Neural progenitor cell (in vitro differentiated cells): ENCODE results near the gene PRDX6. TPM values are rescaled to one million over a fixed set of nuclear protein-coding genes. Genes with fewer than 3 reads are reported as not detected.
A peak's percentile ranks its signal among the peaks of the same experiment; 100 is the strongest.
"Not testable (repeated sequence)": the region's sequence is repeated elsewhere in the genome, so short reads cannot be mapped to it uniquely, and the experiment has no call there.

Source experiments
- DNase-seq: peaks from one replicate; pipeline ENCODE4 v3.0.0-alpha.2; 2016; ENCODE audit warnings: low spot score
- H2AFZ ChIP-seq: fragments of 200-600 bp; sonication (generic); replicated peaks from 2 replicates; pipeline ENCODE4 v1.6.1; 2016; ENCODE audit warnings: antibody characterized with exemption
- H3F3A ChIP-seq: fragments of 200-600 bp; sonication (generic); 2 replicates; pipeline ENCODE4 v1.6.1; 2016; ENCODE audit warnings: antibody characterized with exemption, low read depth
- H3K27ac ChIP-seq: fragments of 200-600 bp; sonication (generic); 2 replicates; pipeline ENCODE4 v1.5.1; 2016; ENCODE audit warnings: mild to moderate bottlenecking
- H3K27me3 ChIP-seq: fragments of 200-600 bp; sonication (generic); 2 replicates; pipeline ENCODE4 v1.6.1; 2016; ENCODE audit warnings: mild to moderate bottlenecking, moderate library complexity
- H3K36me3 ChIP-seq: fragments of 200-600 bp; sonication (generic); 2 replicates; pipeline ENCODE4 v1.5.1; 2016
- H3K4me1 ChIP-seq: fragments of 200-600 bp; sonication (generic); 2 replicates; pipeline ENCODE4 v1.6.1; 2016; ENCODE audit warnings: mixed run types
- H3K4me2 ChIP-seq: fragments of 200-600 bp; sonication (generic); 2 replicates; pipeline ENCODE4 v1.6.1; 2016
- H3K4me3 ChIP-seq: fragments of 200-600 bp; sonication (generic); 2 replicates; pipeline ENCODE4 v1.5.1; 2016
- H3K79me2 ChIP-seq: fragments of 200-600 bp; sonication (generic); 2 replicates; pipeline ENCODE4 v1.6.1; 2016; ENCODE audit warnings: low read depth
- H3K9ac ChIP-seq: fragments of 200-600 bp; sonication (generic); 2 replicates; pipeline ENCODE4 v1.6.1; 2016
- H3K9me3 ChIP-seq: fragments of 200-600 bp; sonication (generic); 2 replicates; pipeline ENCODE4 v1.5.1; 2016; ENCODE audit warnings: low read depth
- H4K20me1 ChIP-seq: fragments of 200-600 bp; sonication (generic); 2 replicates; pipeline ENCODE4 v1.6.1; 2016; ENCODE audit warnings: low read depth
- H3K27ac Mint-ChIP-seq: 3 replicates; pipeline ENCODE4 v1.8.0; 2021; ENCODE audit warnings: mixed read lengths
- H3K27me3 Mint-ChIP-seq: 2 replicates; pipeline ENCODE4 v1.8.0; 2022; ENCODE audit warnings: low read depth, mild to moderate bottlenecking, inconsistent platforms, moderate library complexity, mixed read lengths; ENCODE audit not compliant: insufficient read depth
- H3K36me3 Mint-ChIP-seq: 3 replicates; pipeline ENCODE4 v1.8.0; 2021; ENCODE audit warnings: mixed read lengths
- H3K4me1 Mint-ChIP-seq: 3 replicates; pipeline ENCODE4 v1.8.0; 2021; ENCODE audit warnings: mixed read lengths
- H3K4me3 Mint-ChIP-seq: 3 replicates; pipeline ENCODE4 v1.8.0; 2021; ENCODE audit warnings: mild to moderate bottlenecking, moderate library complexity, mixed read lengths
- H3K9me3 Mint-ChIP-seq: 3 replicates; pipeline ENCODE4 v1.8.0; 2020; ENCODE audit warnings: mixed read lengths
- CTCF ChIP-seq: fragments of 200-600 bp; sonication (generic); IDR thresholded peaks from 2 replicates; pipeline ENCODE4 v1.5.1; 2017; ENCODE audit warnings: antibody characterized with exemption, mild to moderate bottlenecking
- EZH2 ChIP-seq: fragments of 200-600 bp; sonication (generic); IDR thresholded peaks from 2 replicates; pipeline ENCODE4 v1.6.1; 2017; ENCODE audit warnings: antibody characterized with exemption, mild to moderate bottlenecking, moderate library complexity
- EZH2phosphoT487 ChIP-seq: fragments of 200-600 bp; sonication (generic); IDR thresholded peaks from 2 replicates; pipeline ENCODE4 v1.6.1; 2017; ENCODE audit warnings: antibody characterized with exemption
- total RNA-seq: library from RNA; depleted of rRNA; stranded (reverse); fragments of >200 nt; gene quantifications from 2 replicates; pipeline ENCODE4 v1.2.3, GENCODE V29; 2015; ENCODE audit warnings: low replicate concordance

PRDX6 gene
- total RNA-seq, 1 donor from 2014 or later: 441 TPM

DNA sequence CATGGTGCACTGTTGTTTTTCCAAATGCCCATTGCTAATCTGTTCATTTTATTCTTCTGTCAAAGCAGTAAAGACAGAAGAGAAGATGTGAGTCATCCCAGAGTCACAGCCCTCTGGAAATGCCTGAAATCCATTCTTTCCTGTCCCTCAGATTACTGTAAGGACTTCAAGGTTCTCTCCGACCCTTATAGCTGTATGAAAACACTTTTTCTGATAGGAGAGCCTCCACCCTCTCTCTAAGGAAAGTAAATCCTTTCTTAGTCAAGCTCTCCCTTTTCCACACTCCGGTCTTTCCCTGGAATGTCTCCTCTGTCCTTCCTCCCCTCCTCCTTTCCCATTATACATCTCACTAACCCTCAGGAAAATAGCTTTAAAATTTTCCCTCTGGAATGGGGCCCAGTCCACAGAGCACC, 3.5 kb upstream of the PRDX6 start:
- Mint-ChIP-seq H3K36me3 (peaks cover 13% of the 10 kb centered on the region), H3K27ac (no peak overlapping the region), H3K4me3 (no peak overlapping the region), H3K27me3 (no peaks in the 10 kb centered on the region), H3K4me1 (peaks cover 18% of the 10 kb centered on the region), H3K9me3 (peaks cover 25% of the 10 kb centered on the region)
- H3K36me3 ChIP-seq: no peaks in the 10 kb centered on the region
- no peak overlapping the region for H3K4me3 ChIP-seq
- no peak overlapping the region for H3K9ac ChIP-seq
- H3K27me3 ChIP-seq: no peaks in the 10 kb centered on the region
- H3K9me3 ChIP-seq: peaks cover 7% of the 10 kb centered on the region
- no peak overlapping the region for H3K27ac ChIP-seq
- TF ChIP-seq EZH2 (no peak), EZH2phosphoT487 (no peak), CTCF (no peak)
- peaks cover 4% of the 10 kb centered on the region for H3F3A ChIP-seq
- peaks cover 19% of the 10 kb centered on the region for H3K4me1 ChIP-seq
- peaks cover 30% of the 10 kb centered on the region for H3K79me2 ChIP-seq
- peaks cover 9% of the 10 kb centered on the region for H4K20me1 ChIP-seq
- no peak for DNase-seq
- no peak overlapping the region for H2AFZ ChIP-seq
- H3K4me2 ChIP-seq: no peak overlapping the region

- no peak for DNase-seq
- Histone ChIP-seq H3K9ac (no peak overlapping the region), H3K4me2 (peak overlapping the region; percentile 93), H3K9me3 (peaks cover 7% of the 10 kb centered on the region), H3K4me1 (peaks cover 25% of the 10 kb centered on the region), H3K27me3 (no peaks in the 10 kb centered on the region), H3K36me3 (no peaks in the 10 kb centered on the region), H3K27ac (no peak overlapping the region), H3K79me2 (peaks cover 37% of the 10 kb centered on the region), H3F3A (peaks cover 4% of the 10 kb centered on the region), H4K20me1 (peaks cover 15% of the 10 kb centered on the region), H3K4me3 (no peak overlapping the region), H2AFZ (no peak overlapping the region)
- H3K27me3 Mint-ChIP-seq: no peaks in the 10 kb centered on the region
- H3K4me3 Mint-ChIP-seq: no peak overlapping the region
- H3K4me1 Mint-ChIP-seq: peaks cover 23% of the 10 kb centered on the region
- TF ChIP-seq CTCF: no peak
- H3K9me3 Mint-ChIP-seq: peaks cover 21% of the 10 kb centered on the region
- H3K27ac Mint-ChIP-seq: no peak overlapping the region
- peaks cover 15% of the 10 kb centered on the region for H3K36me3 Mint-ChIP-seq
Measured at GRCh38 chr1:173474097-173474779, 2.9 kb upstream of the PRDX6 start.

GRCh38 chr1:173474780-173475421, 2.2 kb upstream of the PRDX6 start:
- not testable (repeated sequence) for DNase-seq, H3K9me3 ChIP-seq, H3K4me3 Mint-ChIP-seq, H2AFZ ChIP-seq, H3K27me3 ChIP-seq, H3K27me3 Mint-ChIP-seq, H3K27ac ChIP-seq, H3K36me3 ChIP-seq, H3F3A ChIP-seq, H3K9ac ChIP-seq
- Mint-ChIP-seq H3K9me3 (peaks cover 19% of the 10 kb centered on the region), H3K4me1 (peaks cover 30% of the 10 kb centered on the region), H3K27ac (peak overlapping the region; percentile 8), H3K36me3 (peaks cover 21% of the 10 kb centered on the region)
- H4K20me1 ChIP-seq: peaks cover 22% of the 10 kb centered on the region
- peaks cover 43% of the 10 kb centered on the region for H3K79me2 ChIP-seq
- H3K4me2 ChIP-seq: peak overlapping the region; percentile 93
- H3K4me1 ChIP-seq: peaks cover 32% of the 10 kb centered on the region
- H3K4me3 ChIP-seq: peak overlapping the region; percentile 79

DNA sequence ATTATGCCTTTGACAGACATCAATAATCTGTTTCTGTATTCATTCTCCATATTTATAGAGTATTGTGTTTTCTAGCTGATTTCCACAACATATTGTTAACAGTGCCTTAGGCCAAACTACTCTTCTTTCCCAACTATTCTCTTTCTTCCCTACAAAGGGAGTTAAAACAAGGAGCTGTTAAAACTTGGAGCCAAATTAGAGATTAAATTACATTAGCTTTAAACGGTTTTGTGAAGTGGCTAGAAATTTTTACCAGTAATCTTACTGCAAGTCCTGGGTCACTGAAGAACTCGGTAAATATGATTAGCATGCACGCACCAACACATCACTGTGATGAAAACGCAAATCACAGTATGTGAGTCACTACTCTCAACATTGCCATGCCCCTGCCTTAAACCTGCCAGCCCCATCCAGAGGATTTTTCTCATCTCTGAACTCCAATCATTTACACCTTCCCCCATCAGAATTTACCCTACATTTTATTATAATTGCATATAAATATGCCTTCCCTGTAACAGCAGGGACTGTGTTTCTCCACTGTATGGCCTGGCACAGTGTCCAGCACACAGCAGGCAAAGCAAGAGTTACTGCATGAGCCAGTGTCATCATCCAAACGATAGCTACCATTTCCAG, 1.5 kb upstream of the PRDX6 start:
- Mint-ChIP-seq H3K9me3 (peaks cover 11% of the 10 kb centered on the region), H3K27ac (no peak overlapping the region), H3K27me3 (no peaks in the 10 kb centered on the region), H3K4me1 (peaks cover 31% of the 10 kb centered on the region), H3K4me3 (peak overlapping the region; percentile 90), H3K36me3 (peaks cover 22% of the 10 kb centered on the region)
- Histone ChIP-seq H3K79me2 (peaks cover 51% of the 10 kb centered on the region), H3K4me2 (peak overlapping the region; percentile 93), H2AFZ (no peak overlapping the region), H3K4me1 (peaks cover 33% of the 10 kb centered on the region), H3K36me3 (peaks cover under 1% of the 10 kb centered on the region), H3K27me3 (no peaks in the 10 kb centered on the region), H3F3A (peaks cover 4% of the 10 kb centered on the region), H3K9ac (no peak overlapping the region), H3K9me3 (peaks cover 6% of the 10 kb centered on the region), H4K20me1 (peaks cover 30% of the 10 kb centered on the region), H3K4me3 (peak overlapping the region; percentile 79), H3K27ac (no peak overlapping the region)
- no peak for DNase-seq
- TF ChIP-seq EZH2phosphoT487 (no peak), EZH2 (no peak), CTCF (no peak)
